Tibial nerve (tissue), 3 donors: Measurements from ENCODE around the gene CEACAM1.

Experiments used
- POLR2A ChIP-seq, 2 donors: fragments of 450-650 bp; IDR thresholded peaks; one replicate each; pipeline ENCODE4 v1.6.1; 2017; ENCODE audit warnings: antibody characterized with exemption in 2 of 2, mild to moderate bottlenecking in 2 of 2, moderate library complexity in 2 of 2
- TF ChIP-seq, protein P1 (sequence below), 5 experiments: fragments of 200-600 bp in 3 of 5; fragments of 450-650 bp in 2 of 5; sonication (generic) in 3 of 5; IDR thresholded peaks; one replicate each; pipeline ENCODE4 v1.5.1; 2016 to 2019; ENCODE audit warnings: antibody characterized with exemption in 5 of 5, mild to moderate bottlenecking in 3 of 5, moderate library complexity in 2 of 5

DNA sequence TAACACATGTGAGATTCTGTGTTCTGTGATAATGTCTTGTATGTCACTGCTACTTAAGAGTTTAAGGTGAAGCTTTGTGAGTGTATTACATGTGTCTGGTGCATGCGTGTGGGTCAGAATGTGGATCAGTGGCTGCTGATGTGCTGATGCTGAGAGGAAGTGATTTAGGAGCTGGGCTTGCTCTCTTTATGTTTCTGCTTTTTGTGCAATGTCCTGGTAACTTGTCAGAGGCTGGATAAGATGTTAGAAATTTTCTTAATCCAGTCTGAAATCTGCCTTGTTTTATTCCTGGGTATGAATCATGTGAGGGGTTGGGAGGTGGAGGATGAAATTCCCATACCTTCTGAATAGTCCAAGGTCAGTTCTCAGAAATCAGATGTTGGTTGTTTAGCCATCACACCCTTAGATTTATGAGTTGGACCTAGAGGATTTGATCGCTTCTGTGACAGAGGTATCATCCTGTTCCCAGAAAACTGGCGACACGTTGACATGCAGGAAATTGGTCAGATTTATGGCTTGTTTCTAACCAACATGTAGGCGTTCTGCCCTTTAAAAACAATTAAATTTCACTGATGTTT is 61.0 kb downstream of the CEACAM1 start:
- TF ChIP-seq POLR2A (IDR thresholded peaks at IDR 0.05), result no peak
- TF ChIP-seq, protein P1, sequence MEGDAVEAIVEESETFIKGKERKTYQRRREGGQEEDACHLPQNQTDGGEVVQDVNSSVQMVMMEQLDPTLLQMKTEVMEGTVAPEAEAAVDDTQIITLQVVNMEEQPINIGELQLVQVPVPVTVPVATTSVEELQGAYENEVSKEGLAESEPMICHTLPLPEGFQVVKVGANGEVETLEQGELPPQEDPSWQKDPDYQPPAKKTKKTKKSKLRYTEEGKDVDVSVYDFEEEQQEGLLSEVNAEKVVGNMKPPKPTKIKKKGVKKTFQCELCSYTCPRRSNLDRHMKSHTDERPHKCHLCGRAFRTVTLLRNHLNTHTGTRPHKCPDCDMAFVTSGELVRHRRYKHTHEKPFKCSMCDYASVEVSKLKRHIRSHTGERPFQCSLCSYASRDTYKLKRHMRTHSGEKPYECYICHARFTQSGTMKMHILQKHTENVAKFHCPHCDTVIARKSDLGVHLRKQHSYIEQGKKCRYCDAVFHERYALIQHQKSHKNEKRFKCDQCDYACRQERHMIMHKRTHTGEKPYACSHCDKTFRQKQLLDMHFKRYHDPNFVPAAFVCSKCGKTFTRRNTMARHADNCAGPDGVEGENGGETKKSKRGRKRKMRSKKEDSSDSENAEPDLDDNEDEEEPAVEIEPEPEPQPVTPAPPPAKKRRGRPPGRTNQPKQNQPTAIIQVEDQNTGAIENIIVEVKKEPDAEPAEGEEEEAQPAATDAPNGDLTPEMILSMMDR (IDR thresholded peaks at IDR 0.05), result no peak
